GM23338 (cell line): ENCODE data around the gene BRD2.

Experiments
- EZH2 ChIP-seq: fragments of 200-600 bp; sonication (generic); IDR thresholded peaks from one replicate; pipeline ENCODE4 v1.8.0; 2017; ENCODE audit warnings: antibody characterized with exemption, mild to moderate bottlenecking, low read depth; ENCODE audit not compliant: unreplicated experiment
- EZH2phosphoT487 ChIP-seq: fragments of 200-600 bp; sonication (generic); IDR thresholded peaks from one replicate; pipeline ENCODE4 v1.8.1; 2018; ENCODE audit warnings: antibody characterized with exemption; ENCODE audit not compliant: unreplicated experiment
- POLR2AphosphoS5 ChIP-seq: IDR thresholded peaks from 2 replicates; pipeline ENCODE4 v1.6.1; 2016; ENCODE audit warnings: antibody characterized with exemption, low read depth
- TF ChIP-seq, protein P1 (sequence below): fragments of 250-450 bp; sonication (Bioruptor Pico); IDR thresholded peaks from 2 replicates; pipeline ENCODE4 v1.5.0; 2020; ENCODE audit warnings: mild to moderate bottlenecking, moderate library complexity
- TF ChIP-seq, protein P2 (sequence below), 2 experiments: fragments of 200-600 bp in 1 of 2; sonication (generic) in 1 of 2; conservative IDR thresholded peaks; 2 replicates each; pipeline versions ENCODE4 v1.5.1 to v1.6.1; 2016 to 2017; ENCODE audit warnings: antibody characterized with exemption in 2 of 2, low read depth in 2 of 2, mild to moderate bottlenecking in 2 of 2, moderate library complexity in 1 of 2
- TF ChIP-seq, protein P3 (sequence below): IDR thresholded peaks from one replicate; pipeline ENCODE4 v1.6.1; 2018; ENCODE audit warnings: antibody characterized with exemption; ENCODE audit not compliant: unreplicated experiment

- TF ChIP-seq POLR2AphosphoS5: no peak
- TF ChIP-seq, protein P1, sequence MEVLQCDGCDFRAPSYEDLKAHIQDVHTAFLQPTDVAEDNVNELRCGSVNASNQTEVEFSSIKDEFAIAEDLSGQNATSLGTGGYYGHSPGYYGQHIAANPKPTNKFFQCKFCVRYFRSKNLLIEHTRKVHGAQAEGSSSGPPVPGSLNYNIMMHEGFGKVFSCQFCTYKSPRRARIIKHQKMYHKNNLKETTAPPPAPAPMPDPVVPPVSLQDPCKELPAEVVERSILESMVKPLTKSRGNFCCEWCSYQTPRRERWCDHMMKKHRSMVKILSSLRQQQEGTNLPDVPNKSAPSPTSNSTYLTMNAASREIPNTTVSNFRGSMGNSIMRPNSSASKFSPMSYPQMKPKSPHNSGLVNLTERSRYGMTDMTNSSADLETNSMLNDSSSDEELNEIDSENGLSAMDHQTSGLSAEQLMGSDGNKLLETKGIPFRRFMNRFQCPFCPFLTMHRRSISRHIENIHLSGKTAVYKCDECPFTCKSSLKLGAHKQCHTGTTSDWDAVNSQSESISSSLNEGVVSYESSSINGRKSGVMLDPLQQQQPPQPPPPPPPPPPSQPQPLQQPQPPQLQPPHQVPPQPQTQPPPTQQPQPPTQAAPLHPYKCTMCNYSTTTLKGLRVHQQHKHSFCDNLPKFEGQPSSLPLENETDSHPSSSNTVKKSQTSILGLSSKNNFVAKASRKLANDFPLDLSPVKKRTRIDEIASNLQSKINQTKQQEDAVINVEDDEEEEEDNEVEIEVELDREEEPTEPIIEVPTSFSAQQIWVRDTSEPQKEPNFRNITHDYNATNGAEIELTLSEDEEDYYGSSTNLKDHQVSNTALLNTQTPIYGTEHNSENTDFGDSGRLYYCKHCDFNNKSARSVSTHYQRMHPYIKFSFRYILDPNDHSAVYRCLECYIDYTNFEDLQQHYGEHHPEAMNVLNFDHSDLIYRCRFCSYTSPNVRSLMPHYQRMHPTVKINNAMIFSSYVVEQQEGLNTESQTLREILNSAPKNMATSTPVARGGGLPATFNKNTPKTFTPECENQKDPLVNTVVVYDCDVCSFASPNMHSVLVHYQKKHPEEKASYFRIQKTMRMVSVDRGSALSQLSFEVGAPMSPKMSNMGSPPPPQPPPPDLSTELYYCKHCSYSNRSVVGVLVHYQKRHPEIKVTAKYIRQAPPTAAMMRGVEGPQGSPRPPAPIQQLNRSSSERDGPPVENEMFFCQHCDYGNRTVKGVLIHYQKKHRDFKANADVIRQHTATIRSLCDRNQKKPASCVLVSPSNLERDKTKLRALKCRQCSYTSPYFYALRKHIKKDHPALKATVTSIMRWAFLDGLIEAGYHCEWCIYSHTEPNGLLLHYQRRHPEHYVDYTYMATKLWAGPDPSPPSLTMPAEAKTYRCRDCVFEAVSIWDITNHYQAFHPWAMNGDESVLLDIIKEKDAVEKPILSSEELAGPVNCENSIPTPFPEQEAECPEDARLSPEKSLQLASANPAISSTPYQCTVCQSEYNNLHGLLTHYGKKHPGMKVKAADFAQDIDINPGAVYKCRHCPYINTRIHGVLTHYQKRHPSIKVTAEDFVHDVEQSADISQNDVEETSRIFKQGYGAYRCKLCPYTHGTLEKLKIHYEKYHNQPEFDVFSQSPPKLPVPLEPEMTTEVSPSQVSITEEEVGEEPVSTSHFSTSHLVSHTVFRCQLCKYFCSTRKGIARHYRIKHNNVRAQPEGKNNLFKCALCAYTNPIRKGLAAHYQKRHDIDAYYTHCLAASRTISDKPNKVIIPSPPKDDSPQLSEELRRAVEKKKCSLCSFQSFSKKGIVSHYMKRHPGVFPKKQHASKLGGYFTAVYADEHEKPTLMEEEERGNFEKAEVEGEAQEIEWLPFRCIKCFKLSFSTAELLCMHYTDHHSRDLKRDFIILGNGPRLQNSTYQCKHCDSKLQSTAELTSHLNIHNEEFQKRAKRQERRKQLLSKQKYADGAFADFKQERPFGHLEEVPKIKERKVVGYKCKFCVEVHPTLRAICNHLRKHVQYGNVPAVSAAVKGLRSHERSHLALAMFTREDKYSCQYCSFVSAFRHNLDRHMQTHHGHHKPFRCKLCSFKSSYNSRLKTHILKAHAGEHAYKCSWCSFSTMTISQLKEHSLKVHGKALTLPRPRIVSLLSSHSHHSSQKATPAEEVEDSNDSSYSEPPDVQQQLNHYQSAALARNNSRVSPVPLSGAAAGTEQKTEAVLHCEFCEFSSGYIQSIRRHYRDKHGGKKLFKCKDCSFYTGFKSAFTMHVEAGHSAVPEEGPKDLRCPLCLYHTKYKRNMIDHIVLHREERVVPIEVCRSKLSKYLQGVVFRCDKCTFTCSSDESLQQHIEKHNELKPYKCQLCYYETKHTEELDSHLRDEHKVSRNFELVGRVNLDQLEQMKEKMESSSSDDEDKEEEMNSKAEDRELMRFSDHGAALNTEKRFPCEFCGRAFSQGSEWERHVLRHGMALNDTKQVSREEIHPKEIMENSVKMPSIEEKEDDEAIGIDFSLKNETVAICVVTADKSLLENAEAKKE (CRISPR knock-in tag): no peak
- TF ChIP-seq, protein P2, sequence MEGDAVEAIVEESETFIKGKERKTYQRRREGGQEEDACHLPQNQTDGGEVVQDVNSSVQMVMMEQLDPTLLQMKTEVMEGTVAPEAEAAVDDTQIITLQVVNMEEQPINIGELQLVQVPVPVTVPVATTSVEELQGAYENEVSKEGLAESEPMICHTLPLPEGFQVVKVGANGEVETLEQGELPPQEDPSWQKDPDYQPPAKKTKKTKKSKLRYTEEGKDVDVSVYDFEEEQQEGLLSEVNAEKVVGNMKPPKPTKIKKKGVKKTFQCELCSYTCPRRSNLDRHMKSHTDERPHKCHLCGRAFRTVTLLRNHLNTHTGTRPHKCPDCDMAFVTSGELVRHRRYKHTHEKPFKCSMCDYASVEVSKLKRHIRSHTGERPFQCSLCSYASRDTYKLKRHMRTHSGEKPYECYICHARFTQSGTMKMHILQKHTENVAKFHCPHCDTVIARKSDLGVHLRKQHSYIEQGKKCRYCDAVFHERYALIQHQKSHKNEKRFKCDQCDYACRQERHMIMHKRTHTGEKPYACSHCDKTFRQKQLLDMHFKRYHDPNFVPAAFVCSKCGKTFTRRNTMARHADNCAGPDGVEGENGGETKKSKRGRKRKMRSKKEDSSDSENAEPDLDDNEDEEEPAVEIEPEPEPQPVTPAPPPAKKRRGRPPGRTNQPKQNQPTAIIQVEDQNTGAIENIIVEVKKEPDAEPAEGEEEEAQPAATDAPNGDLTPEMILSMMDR (conservative IDR thresholded peaks at IDR 0.05; ENCODE audit: low read depth in 2 of 2): no peak
- no peak for TF ChIP-seq EZH2
- TF ChIP-seq, protein P3, sequence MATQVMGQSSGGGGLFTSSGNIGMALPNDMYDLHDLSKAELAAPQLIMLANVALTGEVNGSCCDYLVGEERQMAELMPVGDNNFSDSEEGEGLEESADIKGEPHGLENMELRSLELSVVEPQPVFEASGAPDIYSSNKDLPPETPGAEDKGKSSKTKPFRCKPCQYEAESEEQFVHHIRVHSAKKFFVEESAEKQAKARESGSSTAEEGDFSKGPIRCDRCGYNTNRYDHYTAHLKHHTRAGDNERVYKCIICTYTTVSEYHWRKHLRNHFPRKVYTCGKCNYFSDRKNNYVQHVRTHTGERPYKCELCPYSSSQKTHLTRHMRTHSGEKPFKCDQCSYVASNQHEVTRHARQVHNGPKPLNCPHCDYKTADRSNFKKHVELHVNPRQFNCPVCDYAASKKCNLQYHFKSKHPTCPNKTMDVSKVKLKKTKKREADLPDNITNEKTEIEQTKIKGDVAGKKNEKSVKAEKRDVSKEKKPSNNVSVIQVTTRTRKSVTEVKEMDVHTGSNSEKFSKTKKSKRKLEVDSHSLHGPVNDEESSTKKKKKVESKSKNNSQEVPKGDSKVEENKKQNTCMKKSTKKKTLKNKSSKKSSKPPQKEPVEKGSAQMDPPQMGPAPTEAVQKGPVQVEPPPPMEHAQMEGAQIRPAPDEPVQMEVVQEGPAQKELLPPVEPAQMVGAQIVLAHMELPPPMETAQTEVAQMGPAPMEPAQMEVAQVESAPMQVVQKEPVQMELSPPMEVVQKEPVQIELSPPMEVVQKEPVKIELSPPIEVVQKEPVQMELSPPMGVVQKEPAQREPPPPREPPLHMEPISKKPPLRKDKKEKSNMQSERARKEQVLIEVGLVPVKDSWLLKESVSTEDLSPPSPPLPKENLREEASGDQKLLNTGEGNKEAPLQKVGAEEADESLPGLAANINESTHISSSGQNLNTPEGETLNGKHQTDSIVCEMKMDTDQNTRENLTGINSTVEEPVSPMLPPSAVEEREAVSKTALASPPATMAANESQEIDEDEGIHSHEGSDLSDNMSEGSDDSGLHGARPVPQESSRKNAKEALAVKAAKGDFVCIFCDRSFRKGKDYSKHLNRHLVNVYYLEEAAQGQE: no peak
- TF ChIP-seq EZH2phosphoT487: no peak
These were observed 7.5 kb downstream of the BRD2 start for GRCh38 chr6:32975886-32976285.
